Fibroblast of skin of back (primary cell): ENCODE measurements around the gene RNASE3.
A peak's percentile ranks its signal among the peaks of the same experiment; 100 is the strongest.
"Not testable (repeated sequence)": the region's sequence is repeated elsewhere in the genome, so short reads cannot be mapped to it uniquely, and the experiment has no call there.

Experiments
- DNase-seq: peaks from one replicate; pipeline ENCODE4 v3.0.0-alpha.2; 2013

RNASE3 gene

DNA sequence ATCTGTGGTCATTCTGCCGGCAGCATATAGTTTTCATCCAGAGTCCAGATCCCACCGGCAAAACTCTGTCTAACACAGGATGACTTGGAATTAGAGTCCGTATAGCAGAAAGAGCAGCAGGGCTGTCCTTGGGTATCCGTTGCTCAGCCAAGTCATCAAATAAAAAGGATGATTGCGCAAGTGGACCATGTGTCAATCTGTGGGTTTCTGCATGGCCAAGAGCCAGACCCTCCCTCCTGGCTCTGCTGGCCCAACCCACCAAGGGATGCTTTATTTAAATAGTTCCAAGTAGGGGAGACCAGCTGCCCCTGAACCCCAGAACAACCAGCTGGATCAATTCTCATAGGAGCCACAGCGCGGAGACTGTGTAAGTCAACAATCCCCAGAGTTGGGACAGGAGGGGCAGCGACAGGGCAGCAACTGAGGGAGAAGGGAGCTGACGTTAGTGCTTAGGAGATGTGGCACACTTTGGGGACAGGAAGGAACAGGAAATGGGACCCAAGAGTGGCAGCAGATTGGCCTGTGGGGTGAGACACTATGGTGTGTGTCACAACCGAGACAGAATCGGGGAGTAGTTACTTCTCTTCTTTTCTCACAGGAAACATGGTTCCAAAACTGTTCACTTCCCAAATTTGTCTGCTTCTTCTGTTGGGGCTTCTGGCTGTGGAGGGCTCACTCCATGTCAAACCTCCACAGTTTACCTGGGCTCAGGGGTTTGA lies 28.0 kb downstream of the RNASE3 start:
- DNase-seq: not testable (repeated sequence)

DNA sequence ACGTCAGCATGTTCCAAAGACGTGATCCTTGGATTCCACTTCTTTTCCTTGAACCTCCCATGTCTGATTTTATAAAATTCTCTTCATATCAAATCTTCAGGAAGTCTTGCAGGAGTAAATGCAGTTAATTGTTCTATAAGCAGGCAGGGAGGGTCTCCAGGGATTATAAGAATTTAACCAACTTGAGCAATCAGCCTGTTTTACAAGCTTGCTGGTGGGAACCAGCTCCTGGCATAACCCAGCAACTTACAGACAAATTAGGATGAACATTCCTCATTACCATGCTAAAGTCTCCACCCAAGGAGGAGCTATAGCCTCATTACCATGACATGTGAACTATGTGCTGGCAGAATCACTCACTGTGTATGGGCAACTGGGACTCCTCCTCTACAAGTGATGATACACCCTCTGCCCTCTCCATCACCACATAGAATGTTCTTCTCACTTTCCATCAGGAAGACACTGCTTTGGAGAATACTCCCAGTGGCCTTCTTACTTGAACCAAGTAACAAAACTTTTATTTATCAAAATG lies 32.6 kb downstream of the RNASE3 start:
- not testable (repeated sequence) for DNase-seq

DNA sequence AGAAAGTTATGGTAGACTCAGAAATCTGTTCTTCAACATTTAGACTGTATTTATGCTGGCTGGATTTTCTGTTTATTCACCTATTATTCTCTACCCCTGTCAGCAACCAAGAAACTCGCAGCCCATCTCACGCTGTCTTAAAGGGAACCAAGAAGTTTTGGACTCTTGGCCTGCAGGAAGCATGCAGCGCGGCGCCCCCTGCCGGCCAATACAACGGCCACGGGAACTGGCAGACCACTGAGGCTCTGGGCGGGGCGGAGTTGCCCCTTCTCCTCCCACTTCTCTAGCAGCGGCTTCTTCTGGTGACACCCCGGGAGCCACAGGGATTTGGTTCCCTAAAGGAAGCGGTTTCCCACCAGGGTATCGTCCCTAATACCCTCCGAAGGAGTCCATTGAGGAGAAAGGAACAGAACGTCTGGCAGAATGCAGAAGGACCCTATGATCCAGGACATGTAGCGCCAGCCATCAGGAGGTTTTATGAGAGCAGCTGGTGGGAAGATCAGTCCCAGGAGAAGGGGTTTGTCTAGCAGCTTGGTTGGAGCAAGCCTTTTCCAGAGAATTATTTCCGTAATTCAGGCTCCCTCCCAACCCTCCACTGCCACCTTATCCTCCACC lies 43.1 kb downstream of the RNASE3 start:
- peak; percentile 5 for DNase-seq

DNA sequence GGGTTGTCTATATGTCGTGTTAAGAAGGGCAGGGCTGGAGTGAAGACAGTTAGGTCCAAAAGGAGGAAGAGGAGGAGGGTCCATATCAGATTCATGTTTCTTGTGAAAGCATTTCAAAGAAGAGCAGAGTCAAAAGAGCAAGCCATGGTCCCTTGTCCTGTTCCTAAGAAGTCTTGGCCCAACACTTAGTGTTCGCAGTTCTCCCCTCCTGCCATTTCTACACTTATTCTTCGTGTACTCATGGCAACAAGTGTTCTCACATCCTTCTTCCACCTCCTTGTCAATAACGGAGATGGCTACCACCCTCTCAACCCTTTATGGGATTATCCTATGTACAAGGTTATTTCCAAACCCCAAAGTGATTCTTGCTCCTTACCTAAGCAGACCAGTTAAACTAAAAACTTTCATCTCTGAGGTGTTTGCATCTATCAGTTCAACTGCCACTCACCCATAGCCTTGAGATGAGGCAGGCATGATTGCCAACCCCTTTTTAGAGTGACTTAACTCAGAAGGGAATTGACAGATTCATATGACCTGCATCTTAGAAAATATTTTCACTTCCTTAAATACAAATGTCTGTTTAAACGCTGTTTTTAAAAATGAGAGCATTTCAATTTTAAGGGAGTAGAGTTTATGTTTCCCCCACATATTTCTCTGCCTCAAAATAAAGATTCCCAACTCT lies 44.3 kb downstream of the RNASE3 start:
- DNase-seq: no peak
